Tibial nerve (tissue), 4 donors: ENCODE results near the gene ERC2. TPM values are rescaled to one million over a fixed set of nuclear protein-coding genes. Genes with fewer than 3 reads are reported as not detected.

Experiments used
- DNase-seq, 2 donors: peaks; one replicate each; pipeline ENCODE4 v3.0.0-alpha.2; 2019; ENCODE audit warnings: low spot score in 2 of 2
- H3K27ac ChIP-seq, 4 donors: fragments of 200-600 bp; sonication (generic) in 3 of 4; one replicate each; pipeline ENCODE4 v1.5.1; 2017 to 2019; ENCODE audit warnings: mild to moderate bottlenecking in 1 of 4
- H3K27me3 ChIP-seq, 2 donors: fragments of 200-600 bp; sonication (generic) in 1 of 2; one replicate each; pipeline versions ENCODE4 v1.5.1 to v1.6.0; 2017 to 2019
- H3K36me3 ChIP-seq, 3 donors: fragments of 200-600 bp; sonication (generic); one replicate each; pipeline ENCODE4 v1.5.1; 2018 to 2019
- H3K4me1 ChIP-seq, 4 donors: fragments of 200-600 bp; sonication (generic) in 3 of 4; one replicate each; pipeline ENCODE4 v1.5.1; 2017 to 2019
- H3K4me3 ChIP-seq, 4 donors: fragments of 200-600 bp; sonication (generic) in 3 of 4; one replicate each; pipeline ENCODE4 v1.5.1; 2017 to 2019; ENCODE audit warnings: mild to moderate bottlenecking in 1 of 4, moderate library complexity in 1 of 4
- H3K9me3 ChIP-seq, 4 donors: fragments of 200-600 bp; sonication (generic) in 3 of 4; one replicate each; pipeline ENCODE4 v1.5.1; 2017 to 2019
- EP300 ChIP-seq, 2 donors: sonication (generic); formaldehyde crosslinking; IDR thresholded peaks; one replicate each; pipeline ENCODE4 v1.6.1; 2017; ENCODE audit warnings: antibody characterized with exemption in 2 of 2, mild to moderate bottlenecking in 1 of 2
- POLR2A ChIP-seq, 2 donors: fragments of 450-650 bp; IDR thresholded peaks; one replicate each; pipeline ENCODE4 v1.6.1; 2017; ENCODE audit warnings: antibody characterized with exemption in 2 of 2, mild to moderate bottlenecking in 2 of 2, moderate library complexity in 2 of 2
- WGBS, 2 donors: methylation state at CpG; one replicate each; pipeline ENCODE4 v1.1.5; 2018; 5-methylcytosine and 5-hydroxymethylcytosine counted together
- total RNA-seq, 4 donors: library from RNA; depleted of rRNA; stranded (reverse); fragments of >200 nt; gene quantifications; one replicate each; pipeline ENCODE4 v1.1.0, GENCODE V29; 2016
- TF ChIP-seq, protein P1 (sequence below), 5 experiments: fragments of 200-600 bp in 3 of 5; fragments of 450-650 bp in 2 of 5; sonication (generic) in 3 of 5; IDR thresholded peaks; one replicate each; pipeline ENCODE4 v1.5.1; 2016 to 2019; ENCODE audit warnings: antibody characterized with exemption in 5 of 5, mild to moderate bottlenecking in 3 of 5, moderate library complexity in 2 of 5

Gene ERC2
- total RNA-seq, 4 donors from 2014 or later = 0.84 to 0.98 (median 0.90) TPM; not detected in 1

DNA sequence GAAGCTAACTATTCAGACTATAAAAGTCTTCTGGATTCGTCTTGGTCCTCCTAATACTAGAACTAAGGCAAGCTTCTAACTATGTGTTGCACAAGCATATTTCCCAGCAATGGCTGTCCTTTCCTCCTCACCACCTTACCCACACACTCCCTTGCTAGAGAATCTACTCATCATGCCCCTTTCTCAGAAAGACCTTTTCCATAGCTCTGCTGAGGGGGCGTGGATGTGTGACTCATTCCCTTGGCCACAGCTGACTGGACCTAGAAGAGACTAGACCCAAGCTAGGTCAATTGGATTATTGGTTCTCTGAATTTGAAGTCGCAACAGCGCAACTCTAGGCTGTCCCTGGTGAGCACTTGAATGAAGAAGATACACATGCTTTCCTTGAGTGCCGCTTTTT, 47.1 kb downstream of the ERC2 start:
- no peak for DNase-seq
- Histone ChIP-seq H3K9me3 (no peaks in the 10 kb centered on the region), H3K27me3 (no peaks in the 10 kb centered on the region), H3K4me3 (no peak overlapping the region), H3K27ac (no peak overlapping the region), H3K4me1 (peaks cover 0 to 4% (median 0%) of the 10 kb centered on the region in 4 donors), H3K36me3 (no peaks in the 10 kb centered on the region)
- WGBS, 2 donors = 89 to 93% methylated on average over 5 of the region's 5 CpGs
- TF ChIP-seq, protein P1, sequence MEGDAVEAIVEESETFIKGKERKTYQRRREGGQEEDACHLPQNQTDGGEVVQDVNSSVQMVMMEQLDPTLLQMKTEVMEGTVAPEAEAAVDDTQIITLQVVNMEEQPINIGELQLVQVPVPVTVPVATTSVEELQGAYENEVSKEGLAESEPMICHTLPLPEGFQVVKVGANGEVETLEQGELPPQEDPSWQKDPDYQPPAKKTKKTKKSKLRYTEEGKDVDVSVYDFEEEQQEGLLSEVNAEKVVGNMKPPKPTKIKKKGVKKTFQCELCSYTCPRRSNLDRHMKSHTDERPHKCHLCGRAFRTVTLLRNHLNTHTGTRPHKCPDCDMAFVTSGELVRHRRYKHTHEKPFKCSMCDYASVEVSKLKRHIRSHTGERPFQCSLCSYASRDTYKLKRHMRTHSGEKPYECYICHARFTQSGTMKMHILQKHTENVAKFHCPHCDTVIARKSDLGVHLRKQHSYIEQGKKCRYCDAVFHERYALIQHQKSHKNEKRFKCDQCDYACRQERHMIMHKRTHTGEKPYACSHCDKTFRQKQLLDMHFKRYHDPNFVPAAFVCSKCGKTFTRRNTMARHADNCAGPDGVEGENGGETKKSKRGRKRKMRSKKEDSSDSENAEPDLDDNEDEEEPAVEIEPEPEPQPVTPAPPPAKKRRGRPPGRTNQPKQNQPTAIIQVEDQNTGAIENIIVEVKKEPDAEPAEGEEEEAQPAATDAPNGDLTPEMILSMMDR (IDR thresholded peaks at IDR 0.05) = no peak
- TF ChIP-seq EP300 (IDR thresholded peaks at IDR 0.05) = no peak
- TF ChIP-seq POLR2A (IDR thresholded peaks at IDR 0.05) = no peak

DNA sequence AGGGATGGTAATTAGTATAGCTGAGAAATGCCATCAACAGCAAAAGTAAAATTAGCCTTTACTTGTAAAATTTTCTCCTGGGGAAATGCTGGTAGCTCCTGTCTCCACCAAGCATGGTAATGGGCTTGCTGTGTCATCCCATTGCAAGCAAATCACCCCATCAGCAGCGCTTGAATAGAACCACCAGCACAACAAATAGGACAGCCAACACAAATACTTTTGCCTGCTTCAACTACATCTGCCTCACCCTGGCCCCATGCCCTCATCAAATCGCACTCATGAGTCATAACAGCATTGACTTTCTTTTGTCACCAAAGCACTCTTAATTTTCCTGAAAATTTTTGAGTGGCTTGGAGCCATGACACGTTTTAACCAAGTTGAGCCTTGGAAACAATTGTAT, 52.6 kb downstream of the ERC2 start:
- H3K4me3 ChIP-seq = no peak overlapping the region
- 40 to 44% methylated on average over 3 of the region's 3 CpGs for WGBS, 2 donors
- TF ChIP-seq EP300 (IDR thresholded peaks at IDR 0.05) = no peak
- no peak for TF ChIP-seq POLR2A (IDR thresholded peaks at IDR 0.05)
- TF ChIP-seq, protein P1 (IDR thresholded peaks at IDR 0.05) = no peak
- no peak overlapping the region for H3K27ac ChIP-seq
- H3K4me1 ChIP-seq = no peaks in the 10 kb centered on the region
- H3K9me3 ChIP-seq = no peaks in the 10 kb centered on the region
- no peaks in the 10 kb centered on the region for H3K36me3 ChIP-seq
- H3K27me3 ChIP-seq = no peaks in the 10 kb centered on the region
- DNase-seq = no peak

DNA sequence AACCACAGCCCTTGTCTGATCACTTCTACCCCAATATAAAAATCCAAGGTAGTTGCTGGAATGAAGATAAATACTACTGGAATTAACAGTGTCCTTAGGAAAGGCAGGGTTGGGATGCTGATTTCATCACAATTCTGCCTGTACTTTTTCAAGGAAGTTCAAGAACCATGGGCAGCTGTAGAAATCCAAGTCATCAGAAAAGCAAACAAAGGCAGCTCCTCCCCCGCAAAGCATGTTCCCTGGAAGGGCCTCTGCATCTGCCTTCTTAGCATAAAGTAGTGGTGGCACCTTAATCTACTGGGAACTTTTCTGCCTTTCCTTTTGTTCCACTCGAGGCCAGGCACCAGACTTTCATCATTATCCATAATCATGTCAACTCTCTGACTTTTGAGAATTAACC, 54.4 kb downstream of the ERC2 start:
- H3K36me3 ChIP-seq = no peaks in the 10 kb centered on the region
- no peak for DNase-seq
- no peaks in the 10 kb centered on the region for H3K27me3 ChIP-seq
- H3K4me3 ChIP-seq = no peak overlapping the region
- no peaks in the 10 kb centered on the region for H3K9me3 ChIP-seq
- 45 to 72% methylated on average over 2 of the region's 2 CpGs for WGBS, 2 donors
- TF ChIP-seq, protein P1 (IDR thresholded peaks at IDR 0.05) = no peak
- no peak for TF ChIP-seq EP300 (IDR thresholded peaks at IDR 0.05)
- no peak for TF ChIP-seq POLR2A (IDR thresholded peaks at IDR 0.05)
- no peak overlapping the region for H3K27ac ChIP-seq
- no peaks in the 10 kb centered on the region for H3K4me1 ChIP-seq

DNA sequence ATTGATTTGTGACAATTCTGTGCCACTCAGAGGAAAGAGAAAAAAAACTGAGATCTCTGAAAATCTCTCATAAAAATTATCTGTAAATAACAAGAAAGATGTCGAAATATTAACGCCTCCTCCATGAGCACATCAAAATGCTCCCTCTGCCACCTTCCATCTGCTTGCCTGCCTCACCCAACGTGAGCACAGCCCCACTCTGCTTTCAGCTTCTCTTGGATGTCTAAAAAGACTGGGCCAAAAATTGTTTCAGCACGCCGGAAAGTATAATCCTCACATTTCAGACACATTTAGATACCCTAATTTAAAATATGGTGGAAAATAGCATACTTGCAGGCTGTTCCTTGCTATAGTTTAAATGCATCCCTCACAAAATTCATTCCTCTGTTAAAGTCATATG, 57.1 kb downstream of the ERC2 start:
- DNase-seq = no peak
- Histone ChIP-seq H3K9me3 (no peaks in the 10 kb centered on the region), H3K27ac (no peak overlapping the region), H3K4me3 (no peak overlapping the region), H3K27me3 (no peaks in the 10 kb centered on the region), H3K4me1 (no peaks in the 10 kb centered on the region), H3K36me3 (no peaks in the 10 kb centered on the region)
- TF ChIP-seq EP300 (IDR thresholded peaks at IDR 0.05) (no peak), POLR2A (IDR thresholded peaks at IDR 0.05) (no peak)
- TF ChIP-seq, protein P1 (IDR thresholded peaks at IDR 0.05) = no peak
- WGBS, 2 donors = 89 to 91% methylated on average over 5 of the region's 5 CpGs

DNA sequence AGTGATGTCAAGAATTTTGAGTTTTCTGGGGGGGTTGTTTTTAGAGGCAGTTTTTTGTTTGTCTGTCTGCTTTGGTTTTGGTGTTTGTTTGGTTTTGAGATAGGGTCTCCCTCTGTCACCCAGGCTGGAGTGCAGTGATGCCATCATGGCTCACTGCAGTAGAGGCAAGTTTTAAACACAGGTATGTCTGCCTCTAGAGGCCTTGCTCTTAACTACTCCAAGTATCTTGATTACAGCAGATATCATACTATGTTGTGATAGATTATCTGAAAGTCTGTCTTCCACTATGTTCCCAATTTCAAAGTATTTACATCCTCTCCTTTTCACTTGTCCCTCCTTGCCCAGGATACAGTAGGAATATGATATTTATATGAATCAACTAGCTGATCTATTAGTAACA, 57.7 kb downstream of the ERC2 start:
- no peak for TF ChIP-seq EP300 (IDR thresholded peaks at IDR 0.05)
- TF ChIP-seq, protein P1 (IDR thresholded peaks at IDR 0.05) = no peak
- no peak for TF ChIP-seq POLR2A (IDR thresholded peaks at IDR 0.05)
- Histone ChIP-seq H3K4me1 (no peaks in the 10 kb centered on the region), H3K36me3 (no peaks in the 10 kb centered on the region)

More for the DNA sequence above, 57.7 kb downstream of the ERC2 start:
- Histone ChIP-seq H3K27me3 (no peaks in the 10 kb centered on the region), H3K27ac (no peak overlapping the region), H3K9me3 (no peaks in the 10 kb centered on the region), H3K4me3 (no peak overlapping the region)
- no peak for DNase-seq
